Activated T-helper 9 cell treated with anti-CD3 and anti-CD28 coated beads, Interleukin-2, amount 50 U/mL, for 16 hours (primary cell): ENCODE measurements around the gene LCORL.
"Not testable (repeated sequence)": the region's sequence is repeated elsewhere in the genome, so short reads cannot be mapped to it uniquely, and the experiment has no call there.

Source experiments
- DNase-seq: peaks from one replicate; pipeline ENCODE4 v3.0.0-alpha.2; 2020; ENCODE audit warnings: low read depth

The LCORL gene

DNA sequence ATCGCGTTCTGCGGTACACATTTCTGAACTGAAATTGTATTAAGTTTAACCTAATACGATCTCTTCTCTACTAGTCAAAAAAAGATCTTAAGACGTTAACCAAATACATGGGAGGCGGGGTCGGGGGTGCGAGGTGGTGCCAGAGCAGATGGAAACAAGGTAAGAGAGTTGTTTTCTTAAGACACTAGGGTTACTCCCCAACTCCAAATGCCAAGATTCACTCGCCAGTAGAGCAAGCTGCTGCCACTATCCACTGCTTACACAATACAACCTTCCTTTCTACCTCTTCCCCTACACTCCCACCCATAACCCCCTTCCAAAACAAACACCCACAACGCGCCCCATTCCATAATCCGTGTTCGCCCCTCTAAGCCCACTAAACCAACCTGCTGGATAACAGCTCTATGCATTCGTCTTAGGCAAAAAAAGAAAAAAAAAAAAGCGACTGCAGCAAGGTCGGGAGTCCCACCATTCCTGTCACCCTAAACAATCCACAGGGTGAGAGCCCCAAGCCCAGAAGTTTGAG, 1.3 kb downstream of the LCORL start:
- DNase-seq = no peak

DNA sequence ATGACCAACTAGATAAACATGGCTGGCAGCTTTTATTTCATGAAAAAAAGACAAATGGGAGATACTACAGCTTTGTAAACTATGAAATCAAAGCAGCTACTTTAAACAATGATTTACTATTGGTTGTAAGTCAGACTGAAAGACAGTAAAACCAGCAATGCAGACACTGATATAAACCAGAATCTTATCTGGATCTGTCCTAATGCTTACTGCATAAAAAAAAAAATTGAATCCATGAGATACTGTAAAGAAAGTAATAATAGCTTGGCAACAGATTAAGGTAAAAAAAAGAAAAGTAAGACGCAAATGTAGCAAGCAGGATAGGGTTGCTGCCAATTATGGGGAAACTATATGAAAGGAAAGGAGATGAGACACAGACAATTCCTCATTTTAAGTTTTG, 7.3 kb downstream of the LCORL start:
- no peak for DNase-seq

DNA sequence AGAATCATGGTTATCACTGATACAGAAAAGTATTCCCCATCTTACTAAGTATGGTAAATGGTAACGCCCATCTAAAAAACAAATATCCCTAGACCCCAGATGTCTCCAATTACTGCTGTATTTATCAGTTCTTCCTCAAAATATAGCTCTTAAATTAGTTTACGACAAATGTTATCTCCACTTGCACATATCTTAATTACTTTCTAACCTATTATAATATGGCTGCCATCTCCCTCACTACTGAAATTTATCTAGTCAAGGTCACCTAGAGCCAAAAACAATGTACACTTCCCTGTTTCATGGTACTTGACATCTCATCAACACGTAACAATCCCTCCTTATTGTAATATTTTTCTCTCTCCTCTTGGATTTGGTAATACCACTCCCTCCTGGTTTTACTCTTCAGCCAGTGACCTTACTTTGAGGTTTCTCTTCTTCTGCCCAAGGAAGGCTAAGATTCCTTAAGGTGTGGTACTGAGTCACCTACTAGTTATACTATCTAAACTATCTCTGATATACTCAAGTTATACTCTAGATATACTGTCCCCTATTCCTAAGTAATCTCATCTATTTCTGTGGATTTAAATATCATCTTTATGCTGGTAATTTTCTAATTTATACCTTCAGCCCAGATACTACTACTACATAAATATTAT, 8.6 kb downstream of the LCORL start:
- DNase-seq = no peak

DNA sequence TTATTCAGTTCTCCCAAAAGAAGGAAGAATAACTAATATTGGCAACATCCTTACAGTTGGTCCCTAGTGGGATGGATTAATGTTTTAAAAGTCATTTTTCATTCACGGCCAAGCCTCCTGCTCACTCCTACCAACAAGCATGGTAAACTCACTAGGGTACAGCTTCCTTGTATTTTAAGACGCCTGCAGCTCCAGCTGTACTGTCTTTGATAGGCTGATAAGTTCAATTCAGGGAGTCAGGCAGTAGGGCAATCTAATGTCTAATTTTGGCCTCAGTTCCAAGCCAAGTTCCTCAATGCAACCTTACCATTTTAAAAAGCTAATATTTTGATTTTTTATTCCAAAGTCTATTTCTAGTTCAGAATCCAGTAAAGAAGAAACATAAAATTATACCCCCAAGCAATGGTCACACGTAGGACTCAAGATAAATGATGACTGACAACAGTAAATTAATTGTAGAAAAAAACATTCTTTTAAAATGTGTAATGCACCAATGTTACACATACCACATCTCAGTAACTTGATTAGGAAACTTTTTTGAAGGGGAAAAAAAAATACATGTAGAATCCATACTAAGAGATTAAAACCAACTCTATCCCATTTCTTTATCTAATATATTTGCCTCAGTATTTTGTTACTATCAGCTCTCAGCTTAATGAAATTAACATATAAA, 9.3 kb downstream of the LCORL start:
- DNase-seq = no peak

DNA sequence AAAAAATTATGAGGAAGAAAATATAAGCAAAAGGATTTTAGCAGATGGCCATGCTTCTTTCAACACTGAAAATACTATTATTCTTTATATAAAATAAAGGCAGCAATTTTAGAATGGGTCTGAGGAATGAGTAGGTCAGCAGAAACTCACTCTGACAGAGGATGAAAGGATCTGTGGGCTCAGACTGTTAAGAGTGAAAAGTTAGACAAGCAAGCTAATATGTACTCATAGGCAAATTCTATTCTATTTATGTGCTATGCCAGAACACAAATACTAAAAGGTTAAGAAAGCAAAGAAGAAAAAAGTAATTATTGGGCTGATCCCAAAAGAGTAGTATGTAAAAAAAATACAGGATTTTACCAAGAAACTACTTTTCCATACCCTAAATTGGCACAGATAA, 13.9 kb downstream of the LCORL start:
- DNase-seq = no peak

DNA sequence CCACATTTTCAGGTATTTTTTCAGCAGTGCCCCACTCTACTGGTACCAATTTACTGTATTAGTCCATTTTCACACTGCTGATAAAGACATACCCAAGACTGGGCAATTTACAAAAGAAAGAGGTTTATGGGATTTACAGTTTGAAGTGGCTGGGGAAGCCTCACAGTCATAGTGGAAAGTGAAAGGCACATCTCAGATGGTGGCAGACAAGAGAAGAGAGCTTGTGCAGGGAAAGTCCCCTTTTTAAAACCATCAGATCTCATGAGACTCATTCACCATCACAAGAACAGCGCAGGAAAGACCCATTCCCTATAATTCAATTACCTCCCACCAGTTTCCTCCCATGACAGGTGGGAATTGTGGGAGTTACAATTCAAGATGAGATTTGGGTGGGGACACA, 15.1 kb downstream of the LCORL start:
- not testable (repeated sequence) for DNase-seq

DNA sequence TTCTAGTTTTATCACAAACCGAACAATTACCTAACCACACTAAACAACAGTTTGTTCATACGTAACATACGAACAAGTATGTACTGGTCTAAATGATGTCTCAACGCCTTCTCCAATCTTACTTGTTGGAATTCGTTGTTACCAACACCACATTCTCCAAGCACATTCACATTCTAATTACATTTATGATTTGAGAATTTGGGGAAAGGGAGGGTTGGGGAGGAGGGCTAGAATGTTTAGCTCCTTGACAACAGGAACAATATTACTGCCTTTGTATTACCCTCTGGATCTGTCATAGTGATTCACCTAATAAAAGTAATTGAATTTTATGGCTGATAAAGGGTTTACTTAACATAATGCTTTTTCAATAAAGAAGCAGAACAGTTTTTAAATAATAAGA, 24.4 kb downstream of the LCORL start:
- no peak for DNase-seq

DNA sequence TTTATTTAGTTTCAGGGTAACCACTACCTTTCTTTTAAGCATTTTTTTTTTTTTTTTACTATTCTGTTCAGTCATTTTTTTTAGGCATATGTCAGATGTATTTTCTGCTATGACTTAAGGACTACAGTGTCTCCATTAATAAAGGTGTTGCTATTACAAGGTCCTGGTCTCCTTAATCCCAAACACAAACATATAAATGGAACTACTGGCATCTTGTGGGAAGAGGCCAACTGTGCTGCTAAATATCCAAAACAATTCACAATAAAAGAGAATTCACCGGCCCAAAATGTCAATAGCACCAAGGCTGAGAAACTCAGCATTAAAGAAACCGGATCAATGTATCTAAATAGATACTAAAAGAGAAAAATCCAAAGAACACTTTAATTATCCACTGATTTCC, 26.4 kb downstream of the LCORL start:
- DNase-seq = no peak

DNA sequence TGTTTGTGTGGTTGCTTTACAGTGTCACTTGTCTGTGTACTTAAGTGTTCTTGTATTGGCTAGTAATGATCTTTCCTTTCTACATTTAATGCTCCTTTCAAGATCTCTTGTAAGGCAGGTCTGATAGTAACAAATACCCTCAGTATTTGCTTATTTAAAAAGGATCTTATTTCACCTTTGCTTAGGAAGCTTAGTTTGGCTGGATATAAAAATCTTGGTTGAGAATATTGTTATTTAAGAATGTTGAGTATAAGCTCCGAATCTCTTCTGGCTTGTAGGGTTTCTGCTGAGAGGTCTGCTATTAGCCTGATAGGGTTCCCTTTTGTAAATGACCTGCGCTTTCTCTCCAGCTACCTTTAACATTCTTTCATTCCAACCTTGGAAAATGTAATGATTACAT, 35.7 kb downstream of the LCORL start:
- DNase-seq = no peak

DNA sequence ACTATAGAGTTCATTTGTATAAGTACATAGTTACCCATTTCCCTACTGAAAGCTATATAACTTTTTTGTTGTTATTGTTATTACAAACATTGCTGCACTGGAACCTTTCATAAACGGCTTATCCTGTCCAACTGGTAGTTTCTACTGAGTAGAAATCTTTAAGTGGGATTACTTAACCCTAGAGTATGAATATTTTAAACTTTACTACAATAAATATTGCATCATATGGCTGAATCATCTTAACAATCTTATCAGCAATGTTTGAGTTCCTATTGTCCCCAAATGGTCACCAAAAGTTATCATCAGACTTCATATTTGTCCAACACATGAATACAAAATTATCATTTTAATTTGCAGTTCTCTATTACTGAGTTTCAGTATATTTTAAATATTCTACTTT, 40.5 kb downstream of the LCORL start:
- DNase-seq = no peak

DNA sequence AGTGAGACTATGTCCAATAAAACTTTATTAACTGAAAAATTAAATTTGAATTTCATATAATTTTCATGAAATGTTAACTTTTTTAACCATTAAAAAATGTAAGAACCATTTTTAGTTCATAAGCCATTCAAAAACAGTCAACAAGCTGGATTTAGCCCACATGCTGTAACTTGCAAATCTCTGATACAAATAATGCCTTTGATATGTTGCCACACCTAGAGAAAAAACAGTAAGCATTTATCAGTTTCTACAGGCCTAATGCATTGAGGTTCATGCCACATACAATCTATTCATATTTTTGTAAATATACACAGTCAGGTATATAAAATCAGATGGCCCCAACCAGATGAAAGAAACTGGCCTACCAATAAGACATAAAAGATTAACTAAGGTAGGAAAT, 52.8 kb downstream of the LCORL start:
- DNase-seq = no peak

DNA sequence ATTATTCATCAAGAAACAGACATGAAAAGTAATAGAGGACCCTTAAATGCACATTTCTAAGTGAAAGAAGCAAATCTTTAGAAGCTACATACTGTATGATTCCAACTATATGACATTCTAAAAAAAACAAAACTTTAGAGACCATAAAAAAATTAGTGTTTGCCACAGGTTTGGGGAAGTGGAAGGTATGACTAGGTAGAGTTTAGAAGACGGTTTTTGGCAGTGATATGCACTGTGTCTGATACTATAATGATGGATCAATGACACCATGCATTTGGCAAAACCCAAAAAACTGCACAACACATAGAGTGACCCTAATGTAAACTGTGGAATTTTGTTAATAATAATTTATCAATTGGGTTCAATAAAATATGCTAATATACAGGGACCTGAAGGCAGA, 54.5 kb downstream of the LCORL start:
- DNase-seq = no peak

DNA sequence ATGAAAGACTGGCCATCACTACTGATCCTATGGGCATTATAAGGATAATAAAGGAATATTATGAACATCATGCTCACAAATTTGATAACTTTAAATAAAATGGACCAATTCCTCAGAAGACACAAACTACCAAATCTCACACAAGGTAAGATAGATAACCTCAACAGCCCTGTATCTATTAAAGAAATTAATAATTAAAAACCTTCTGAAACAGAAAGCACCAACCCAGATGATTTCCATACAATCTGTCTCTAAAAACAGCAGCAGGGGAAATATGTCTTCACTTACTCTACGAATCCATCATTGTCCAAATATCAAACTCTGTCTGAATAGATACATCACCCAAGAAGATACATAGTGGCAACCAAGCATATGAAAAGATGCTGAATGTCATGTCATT, 55.2 kb downstream of the LCORL start:
- no peak for DNase-seq

DNA sequence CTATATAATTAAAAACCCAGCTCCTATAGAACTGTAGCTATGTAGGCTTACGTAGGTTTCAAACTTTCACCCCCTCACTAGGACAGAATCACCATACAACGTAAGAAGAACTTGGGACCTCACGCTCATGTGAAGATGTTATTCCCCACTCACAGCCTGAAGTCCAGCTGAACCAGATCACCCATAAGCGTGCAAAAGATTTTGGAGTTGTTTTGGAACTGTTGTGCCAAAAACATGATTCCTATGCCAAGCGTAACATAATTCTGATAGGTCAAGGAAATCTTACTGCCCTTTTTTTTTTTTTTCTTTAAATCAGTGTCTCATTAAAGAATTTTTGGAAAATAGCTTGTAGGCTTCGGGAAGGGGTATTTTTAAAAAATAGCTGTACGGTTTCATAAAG, 57.0 kb downstream of the LCORL start:
- DNase-seq = no peak

DNA sequence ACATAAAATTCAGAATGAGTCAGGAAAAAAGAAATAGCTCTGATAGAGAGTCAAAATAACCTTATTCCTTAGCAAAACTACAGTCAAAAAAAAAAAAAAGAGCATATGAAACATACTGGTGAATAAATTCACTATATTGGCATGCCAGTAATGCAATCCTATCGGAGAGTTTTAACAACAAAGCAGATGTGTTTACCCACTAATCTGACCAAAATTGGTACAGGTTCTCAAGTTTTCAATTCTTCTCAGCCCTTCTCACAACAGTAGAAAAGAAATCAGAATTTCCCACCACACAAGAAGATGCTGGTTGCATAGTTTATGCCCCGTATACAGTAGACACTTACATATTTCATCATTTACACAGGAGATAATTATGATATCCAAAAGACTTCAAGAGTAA, 59.4 kb downstream of the LCORL start:
- DNase-seq = no peak

DNA sequence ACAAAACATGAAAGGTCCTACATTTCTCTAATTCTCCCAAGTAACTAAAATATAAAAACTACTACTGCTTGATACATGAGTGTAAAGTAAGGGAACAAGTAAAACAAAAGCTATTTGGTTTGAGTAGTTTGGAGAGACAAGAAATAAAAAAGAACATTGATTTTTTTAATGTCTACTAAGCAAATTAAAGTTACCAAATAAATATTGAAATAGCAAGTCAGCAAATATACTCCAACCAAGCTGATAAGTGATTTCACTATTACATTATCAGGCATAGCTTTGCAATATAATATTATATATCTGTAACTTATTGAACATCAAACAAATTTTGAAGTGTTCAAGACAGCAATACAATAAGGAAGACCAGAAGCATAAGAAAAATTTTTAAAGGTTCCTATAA, 60.3 kb downstream of the LCORL start:
- DNase-seq = no peak

DNA sequence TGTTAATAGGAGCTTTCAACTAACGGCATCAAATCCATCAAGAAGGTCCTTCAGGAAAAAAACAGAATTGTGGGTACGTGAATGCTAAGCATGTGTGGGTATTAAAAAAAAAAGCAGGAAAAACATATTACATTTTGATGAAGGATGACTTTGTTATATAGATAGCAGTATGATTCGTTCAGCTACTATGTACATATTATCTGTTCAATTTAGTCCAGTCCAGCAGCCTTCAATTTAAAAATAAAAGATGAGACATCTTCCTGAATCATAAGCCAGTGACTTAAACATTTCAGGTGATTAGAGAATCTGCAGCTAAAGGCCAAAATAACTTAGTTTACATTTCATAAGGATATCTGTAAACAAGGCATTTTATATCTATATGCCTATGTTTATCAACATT, 63.4 kb downstream of the LCORL start:
- DNase-seq = no peak

DNA sequence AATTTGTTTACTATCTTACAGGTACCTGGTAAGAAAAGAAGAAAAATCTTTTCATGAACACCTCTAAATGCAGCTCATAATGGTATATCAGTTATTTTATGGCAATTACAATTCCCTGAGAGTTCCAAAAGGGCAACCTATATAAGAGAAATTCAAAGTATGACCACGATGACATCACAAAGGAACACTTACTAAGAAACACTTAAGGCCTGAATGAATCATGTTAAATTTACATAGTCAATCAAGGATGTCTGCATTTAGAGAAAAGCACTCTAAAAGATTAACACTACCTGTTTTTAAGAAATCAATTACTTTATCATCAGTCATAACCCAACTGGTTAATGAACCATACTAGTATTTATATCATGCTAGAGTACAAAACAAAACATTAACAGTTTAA, 63.9 kb downstream of the LCORL start:
- DNase-seq = no peak

DNA sequence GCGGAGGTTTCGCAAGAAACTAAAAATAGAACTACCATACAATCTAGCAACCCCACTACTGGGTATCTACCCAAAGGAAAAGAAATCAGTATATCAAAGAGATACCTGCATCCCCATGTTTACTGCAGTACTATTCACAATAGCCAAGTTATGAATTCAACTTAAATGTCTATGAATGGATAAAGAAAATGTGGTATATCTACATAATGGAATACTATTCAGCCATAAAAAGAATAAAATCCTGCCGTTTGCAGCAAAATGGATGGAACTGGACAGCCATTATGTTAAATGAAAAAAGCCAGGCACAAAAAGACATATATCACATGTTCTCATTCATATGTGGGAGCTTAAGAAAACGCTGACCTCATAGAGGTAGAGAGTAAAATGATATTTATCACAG, 65.3 kb downstream of the LCORL start:
- DNase-seq = no peak

DNA sequence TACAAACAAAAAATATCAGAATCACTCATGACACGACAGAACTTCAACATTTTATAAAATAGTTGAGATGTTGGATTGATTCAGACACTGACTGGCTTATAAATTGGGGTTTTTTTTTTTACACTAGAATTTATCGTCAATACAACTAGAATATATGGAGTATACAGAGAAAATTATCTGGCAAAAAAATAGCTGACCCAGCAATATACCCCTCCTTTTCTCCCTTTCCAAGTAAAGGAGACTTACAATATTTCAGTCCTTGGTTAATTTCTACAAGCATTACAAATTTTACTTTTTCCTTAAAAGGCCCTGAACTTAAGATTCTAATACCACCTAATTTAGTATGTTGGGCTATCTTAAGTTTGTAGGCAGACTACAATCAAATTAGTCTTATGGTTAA, 76.3 kb downstream of the LCORL start:
- no peak for DNase-seq

DNA sequence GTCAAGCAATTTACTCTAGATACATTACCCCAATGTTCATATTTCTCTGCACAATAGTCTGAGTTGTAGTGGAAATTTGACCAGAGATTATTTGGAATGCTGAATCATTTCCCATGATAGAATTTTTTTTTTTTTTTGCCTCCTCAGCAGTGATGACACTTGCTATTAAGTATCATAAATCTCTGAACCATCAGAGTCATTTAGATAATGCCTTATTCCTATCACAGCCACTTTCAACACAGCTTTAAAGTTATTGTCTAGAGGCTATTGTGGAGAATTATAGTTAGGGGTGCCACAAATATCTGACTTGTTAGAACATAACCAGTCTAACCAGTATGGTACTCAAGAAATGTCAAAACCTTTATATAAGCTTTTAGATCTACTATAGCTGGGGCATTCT, 79.8 kb downstream of the LCORL start:
- DNase-seq = no peak

DNA sequence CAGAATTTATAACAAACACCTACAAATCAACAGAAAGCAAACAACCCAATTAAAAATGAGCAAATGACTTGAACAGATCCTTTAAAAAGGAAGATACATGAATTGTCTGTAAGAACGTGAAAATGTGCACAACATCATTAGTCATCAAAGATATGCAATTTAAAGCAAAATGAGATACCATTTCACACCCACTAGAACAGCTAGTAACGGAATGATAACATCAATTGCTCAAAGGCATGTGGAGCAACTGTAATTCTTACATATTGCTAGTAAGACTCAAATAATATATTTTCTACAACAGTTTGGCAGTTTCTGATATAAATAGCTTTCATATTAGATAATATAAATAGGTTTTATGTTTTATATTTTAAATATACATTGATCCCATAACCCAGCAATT, 82.5 kb downstream of the LCORL start:
- DNase-seq = no peak

DNA sequence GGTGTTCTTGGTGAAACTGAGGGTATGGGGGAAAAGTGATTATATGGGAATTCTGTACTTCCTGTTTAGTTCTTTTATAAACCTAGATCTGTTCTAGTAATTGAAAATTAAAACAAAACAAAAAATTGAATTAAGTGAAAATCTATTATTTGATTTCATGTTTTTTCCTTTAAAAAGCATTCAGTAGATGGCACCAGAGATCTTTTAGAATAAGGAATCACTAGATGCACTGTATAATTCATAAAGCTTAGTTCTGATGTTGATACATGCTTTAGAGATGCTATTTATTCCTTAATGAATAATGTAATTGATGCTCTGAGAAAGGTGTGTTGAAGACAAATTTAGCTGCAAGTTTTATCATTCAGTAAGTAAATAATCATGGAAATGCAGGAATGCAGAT, 87.3 kb downstream of the LCORL start:
- DNase-seq = no peak

DNA sequence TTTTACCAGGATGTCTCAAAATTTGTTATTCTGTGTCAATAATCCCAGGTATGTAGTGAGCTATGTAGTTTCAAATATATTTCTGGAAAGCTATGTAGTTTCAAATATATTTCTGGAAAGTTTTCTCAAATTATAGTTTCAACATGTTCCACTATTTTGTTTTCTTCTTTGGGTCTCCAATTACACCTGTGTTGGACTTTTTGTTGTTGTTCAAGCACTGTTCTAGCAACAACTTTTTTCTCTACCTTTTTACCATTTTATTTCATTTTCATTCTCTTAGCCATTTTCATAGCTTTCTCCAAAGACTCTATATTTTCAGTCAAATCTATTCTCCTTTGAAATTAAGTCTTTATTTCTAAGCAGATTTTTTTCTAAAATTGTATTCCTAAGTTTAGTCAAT, 88.4 kb downstream of the LCORL start:
- no peak for DNase-seq
